Activated CD4-positive, alpha-beta T cell treated with anti-CD3 and anti-CD28 coated beads, Interleukin-2, amount 50 U/mL, for 16 hours (primary cell): ENCODE results near the gene ZDHHC24.
"Not testable (repeated sequence)": the region's sequence is repeated elsewhere in the genome, so short reads cannot be mapped to it uniquely, and the experiment has no call there.

Experiments
- DNase-seq: peaks from one replicate; pipeline ENCODE4 v3.0.0-alpha.2; 2020

The ZDHHC24 gene

GRCh38 chr11:66564984-66565383, 19.1 kb upstream of the ZDHHC24 start:
- no peak for DNase-seq

GRCh38 chr11:66564538-66564937, 18.7 kb upstream of the ZDHHC24 start:
- no peak for DNase-seq

DNA sequence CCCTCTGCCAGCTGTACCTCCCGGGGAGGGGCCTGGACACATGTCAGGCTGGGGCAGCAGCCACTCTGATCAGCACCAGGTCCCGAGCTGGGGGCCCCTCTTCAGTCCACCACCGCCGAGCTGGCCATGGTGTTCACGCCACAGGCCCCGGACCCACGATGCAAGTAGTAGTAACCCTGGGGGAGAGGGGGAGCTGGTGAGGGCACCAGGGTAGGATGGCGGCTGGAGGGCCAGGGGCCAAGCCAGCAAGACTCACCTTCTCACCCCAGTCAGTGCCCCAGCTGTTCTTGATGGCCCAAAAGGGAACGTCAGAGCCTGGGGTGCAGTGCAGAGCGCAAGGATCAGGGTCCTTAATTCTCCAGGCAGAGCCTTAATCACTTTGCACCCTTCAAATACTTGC, 18.0 kb upstream of the ZDHHC24 start:
- DNase-seq: no peak

- DNase-seq: no peak
Measured at GRCh38 chr11:66562907-66563583, 17.2 kb upstream of the ZDHHC24 start.

GRCh38 chr11:66562275-66562674, 16.4 kb upstream of the ZDHHC24 start:
- DNase-seq: no peak

DNA sequence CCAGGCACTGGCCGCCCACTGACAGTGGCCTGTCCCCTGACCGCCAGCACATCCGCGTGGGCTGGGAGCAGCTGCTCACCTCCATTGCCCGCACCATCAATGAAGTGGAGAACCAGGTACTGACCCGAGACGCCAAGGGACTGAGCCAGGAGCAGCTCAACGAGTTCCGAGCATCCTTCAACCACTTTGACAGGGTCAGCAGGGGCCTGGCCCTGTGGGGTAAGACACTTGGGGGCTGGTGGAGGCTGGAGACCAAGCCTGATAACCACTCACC, 16.1 kb upstream of the ZDHHC24 start:
- DNase-seq: no peak

GRCh38 chr11:66561178-66561974, 15.5 kb upstream of the ZDHHC24 start:
- DNase-seq: no peak

- no peak for DNase-seq
Measured at GRCh38 chr11:66559866-66560676, 14.2 kb upstream of the ZDHHC24 start.

DNA sequence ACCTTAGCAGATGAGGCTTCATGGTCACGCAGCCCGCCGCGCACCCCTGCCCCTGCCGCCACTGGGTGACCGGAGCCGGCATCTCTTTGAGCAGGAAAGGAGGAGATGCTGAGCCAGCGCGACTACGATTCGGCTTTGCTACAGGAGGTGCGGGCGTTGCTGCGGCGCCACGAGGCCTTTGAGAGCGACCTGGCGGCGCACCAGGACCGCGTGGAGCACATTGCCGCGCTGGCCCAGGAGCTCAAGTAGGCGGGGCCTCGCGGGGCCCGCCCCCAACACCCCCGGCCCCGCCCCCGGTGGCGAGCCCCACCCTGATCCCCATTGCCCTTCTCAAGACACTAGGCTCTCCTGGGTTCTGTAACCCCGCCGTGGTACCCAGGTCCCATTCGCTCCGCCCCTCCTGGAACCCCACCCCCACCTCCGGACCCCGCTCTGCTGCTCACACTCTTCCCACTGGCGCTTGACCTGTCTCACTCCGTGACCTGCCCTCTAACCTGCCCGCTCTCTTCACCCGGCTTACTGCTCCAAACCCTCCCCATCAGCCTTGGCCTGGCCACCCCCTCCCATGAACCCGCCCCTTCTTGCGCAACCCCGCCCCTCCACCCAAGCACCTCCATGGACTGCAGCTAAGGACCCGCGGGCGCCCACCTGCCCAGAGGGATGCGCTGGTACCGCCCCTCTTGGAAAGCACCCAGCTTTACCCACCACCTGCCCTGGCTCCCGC, 13.5 kb upstream of the ZDHHC24 start:
- DNase-seq: peak; percentile 13

GRCh38 chr11:66557733-66558326, 12.0 kb upstream of the ZDHHC24 start:
- DNase-seq: no peak

DNA sequence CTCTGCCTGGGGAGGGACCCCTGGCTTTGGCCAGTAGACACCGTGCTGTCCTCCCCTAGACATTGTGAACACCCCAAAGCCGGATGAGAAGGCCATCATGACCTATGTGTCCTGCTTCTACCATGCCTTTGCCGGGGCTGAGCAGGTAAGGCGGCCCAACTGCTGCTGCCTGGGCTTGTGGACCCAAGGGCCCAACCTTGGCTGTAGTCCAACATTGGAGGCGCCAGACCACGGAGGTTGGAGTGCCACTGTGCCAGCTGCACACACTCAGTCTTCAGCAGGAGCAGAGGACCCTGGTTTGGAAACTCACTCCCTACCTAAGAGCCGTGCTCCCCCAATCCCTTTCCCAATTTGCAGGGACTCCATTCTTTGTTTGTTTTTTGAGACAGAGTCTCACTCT, 10.2 kb upstream of the ZDHHC24 start:
- no peak for DNase-seq

- no peak for DNase-seq
Measured at GRCh38 chr11:66555416-66555815, 9.6 kb upstream of the ZDHHC24 start.

GRCh38 chr11:66554602-66555001, 8.8 kb upstream of the ZDHHC24 start:
- no peak for DNase-seq

DNA sequence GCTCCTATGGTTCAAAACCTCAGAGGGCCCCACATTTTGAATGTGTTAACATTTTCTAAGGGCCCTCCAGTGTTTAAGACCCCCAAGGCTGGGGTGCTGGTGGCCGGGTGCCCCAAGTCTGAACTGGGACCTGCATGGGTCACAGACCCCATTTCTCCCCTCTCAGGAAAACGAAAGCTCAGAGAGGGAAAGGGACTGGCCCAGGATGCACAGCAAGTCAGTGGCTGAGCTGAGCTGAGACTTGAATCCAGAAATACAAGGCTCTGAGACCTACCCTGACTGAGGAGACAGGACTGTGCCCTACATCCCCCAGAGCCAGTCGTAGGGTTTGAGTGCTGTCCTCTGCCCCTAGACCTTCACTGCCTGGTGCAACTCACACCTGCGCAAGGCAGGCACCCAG, 5.0 kb upstream of the ZDHHC24 start:
- DNase-seq: no peak

DNA sequence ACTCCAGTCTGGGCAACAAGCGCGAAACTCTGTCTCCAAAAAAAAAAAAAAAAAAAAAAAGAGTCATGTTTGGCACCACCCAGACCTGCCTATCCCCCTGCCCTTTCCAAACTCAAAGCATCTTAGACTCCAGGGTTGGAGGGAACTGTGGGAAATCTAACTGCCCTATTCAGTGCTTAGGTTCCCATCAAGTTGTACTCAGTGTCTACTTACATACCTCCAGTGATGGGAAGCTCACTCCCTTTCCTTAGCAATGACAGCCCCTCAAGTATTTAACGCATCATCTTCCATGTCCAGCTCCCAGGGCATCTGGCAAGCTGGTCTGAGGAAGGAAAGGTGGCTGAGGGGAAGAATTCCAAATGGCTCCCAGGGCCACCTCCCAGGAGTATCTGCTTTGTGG, 3.8 kb upstream of the ZDHHC24 start:
- DNase-seq: no peak

DNA sequence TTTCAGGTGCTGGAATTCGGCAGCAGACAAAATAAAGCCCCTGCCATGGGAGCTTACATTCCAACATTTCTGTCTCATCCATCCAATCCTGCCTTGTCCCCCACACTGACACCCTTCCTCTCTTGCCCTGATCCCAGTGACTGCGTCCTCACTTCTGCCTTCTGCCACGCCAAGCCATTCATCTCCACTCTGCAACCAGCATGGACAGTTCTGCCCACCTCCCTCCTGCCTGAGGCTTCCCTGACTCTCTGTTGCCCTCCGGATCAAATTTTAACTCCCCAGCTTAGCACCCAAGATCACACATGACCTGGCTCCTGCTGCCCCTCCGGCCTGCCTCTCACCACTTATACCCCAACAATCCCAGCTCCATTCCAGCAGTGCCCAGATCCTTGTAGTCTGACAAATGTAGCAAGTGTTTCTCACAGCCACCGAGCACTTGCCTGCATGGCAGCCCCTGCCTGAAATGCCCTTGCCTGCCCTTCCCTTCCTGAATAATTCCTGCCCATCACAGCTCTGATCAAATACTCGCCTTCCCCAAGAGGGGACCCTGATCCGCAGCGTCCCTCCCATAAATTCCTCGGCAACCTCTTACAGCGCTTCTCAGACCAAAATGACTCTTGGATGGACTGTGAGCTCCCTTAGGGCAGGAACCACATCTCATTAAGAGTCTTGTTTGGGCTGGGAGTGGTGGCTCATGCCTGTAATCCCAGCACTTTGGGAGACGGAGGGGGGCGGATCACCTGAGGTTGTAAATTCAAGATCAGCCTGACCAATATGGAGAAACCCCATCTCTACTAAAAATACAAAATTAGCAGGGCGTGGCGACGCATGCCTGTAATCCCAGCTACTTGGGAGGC, 3.2 kb upstream of the ZDHHC24 start:
- DNase-seq: no peak

- no peak for DNase-seq
Measured at GRCh38 chr11:66548041-66548440, 2.2 kb upstream of the ZDHHC24 start.

DNA sequence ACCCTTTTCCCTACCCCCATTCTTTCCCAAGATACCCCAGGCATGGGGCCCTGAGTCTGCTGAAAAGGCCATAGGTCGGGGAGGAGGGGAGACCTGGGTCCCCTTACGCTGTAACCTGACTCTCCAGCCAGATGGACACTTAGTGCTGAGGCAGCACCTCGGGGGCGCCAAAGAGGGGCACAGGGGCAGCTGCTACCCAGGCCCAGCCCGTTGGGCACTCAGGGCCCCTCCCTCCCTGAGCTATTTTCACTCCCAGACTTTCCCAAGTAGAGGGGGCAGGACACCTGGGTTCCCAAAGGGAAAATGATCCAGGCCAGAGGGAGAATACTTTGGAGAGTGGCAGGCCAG, 1.8 kb upstream of the ZDHHC24 start:
- no peak for DNase-seq

DNA sequence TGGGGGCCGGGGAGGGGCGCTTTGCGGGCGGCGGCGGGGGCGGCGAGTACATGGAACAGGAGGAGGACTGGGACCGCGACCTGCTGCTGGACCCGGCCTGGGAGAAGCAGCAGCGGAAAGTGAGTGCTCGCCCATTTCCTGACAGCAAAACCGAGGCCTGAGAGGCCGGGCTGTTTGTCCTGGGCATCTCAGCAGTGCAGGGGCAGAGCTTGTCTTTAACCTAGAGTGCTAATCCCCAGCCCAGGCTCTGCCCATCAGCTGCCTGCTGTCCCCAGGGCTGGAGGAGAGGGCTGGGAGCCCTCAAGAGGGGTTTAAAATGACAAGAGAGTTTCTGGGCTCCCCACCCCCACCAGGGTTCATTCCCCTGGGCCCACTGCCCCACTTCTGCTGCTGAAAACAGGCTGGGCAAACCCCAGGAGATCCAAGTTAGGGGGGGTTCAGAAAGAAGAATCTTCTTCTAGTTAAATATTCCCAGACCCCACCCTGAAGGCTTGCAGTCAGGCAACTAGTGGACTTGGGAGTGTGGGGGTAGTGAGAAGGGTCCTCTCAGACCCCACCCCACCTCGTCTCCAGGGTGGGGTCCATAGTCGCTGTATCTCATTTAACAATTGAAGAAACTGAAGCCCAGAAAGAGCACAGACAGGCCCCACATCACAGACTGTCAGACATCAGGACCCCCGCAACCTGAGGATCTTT, 1.3 kb upstream of the ZDHHC24 start:
- DNase-seq: no peak

GRCh38 chr11:66546368-66546965, 619 bp upstream of the ZDHHC24 start, which contains the start of gene ACTN3:
Gene ACTN3, plus strand, starts transcription at chr11:66546903. Its CDS starts 35 bp downstream, at chr11:66546938.
- DNase-seq: peak; percentile 8

- not testable (repeated sequence) for DNase-seq
Measured at GRCh38 chr11:66544952-66545351, 896 bp downstream of the ZDHHC24 start.
